ENCODE results near the gene NHERF1.

The NHERF1 gene

GRCh38 chr17:74810699-74811485 is 62.5 kb downstream of the NHERF1 start:
- DNase-seq, result no peak

DNA sequence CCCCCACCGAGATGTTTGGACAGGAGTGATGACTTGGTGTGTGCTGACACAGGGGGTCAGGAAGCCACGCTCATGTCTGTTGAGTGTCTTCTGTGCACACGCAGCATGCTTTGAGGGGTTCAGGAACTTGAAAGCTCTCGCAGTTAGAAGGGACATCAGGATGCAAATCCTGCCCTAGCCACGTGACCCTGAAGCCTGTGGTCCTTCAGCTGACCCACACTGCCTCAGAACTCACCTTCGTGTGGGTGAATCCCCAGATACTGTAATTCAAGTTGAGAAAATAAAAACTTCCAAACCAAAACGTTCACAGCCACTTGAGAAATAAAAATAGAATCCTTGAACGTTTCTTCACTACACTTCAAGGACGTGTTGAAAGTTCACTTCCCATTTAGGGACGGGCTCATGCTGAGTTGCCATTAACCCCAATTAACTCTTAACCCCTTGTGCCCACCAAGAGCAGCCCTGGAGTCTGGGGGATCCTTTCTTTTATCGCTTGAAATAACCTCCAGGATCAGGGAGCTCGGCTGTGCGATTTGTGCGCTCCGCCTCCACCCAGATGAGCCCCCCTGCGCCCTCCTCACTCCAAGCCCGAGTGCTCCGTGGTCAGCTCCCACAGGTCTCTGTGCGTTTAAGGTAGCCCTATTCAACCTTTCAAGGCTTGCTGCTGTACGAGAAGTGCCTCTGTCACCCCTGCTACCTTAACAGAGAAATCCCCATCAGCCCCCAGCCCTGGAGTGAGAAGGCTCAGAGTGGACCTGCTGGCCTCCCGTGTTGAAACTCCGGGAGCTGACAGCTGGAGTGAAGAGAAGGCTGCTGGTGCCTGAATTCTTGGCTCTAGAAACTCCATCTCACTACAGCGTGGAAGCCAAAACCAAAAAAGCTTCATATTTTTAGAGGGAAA is 63.9 kb downstream of the NHERF1 start:
- no peak for DNase-seq

GRCh38 chr17:74814453-74814852 is 66.0 kb downstream of the NHERF1 start:
- DNase-seq, result no peak

DNA sequence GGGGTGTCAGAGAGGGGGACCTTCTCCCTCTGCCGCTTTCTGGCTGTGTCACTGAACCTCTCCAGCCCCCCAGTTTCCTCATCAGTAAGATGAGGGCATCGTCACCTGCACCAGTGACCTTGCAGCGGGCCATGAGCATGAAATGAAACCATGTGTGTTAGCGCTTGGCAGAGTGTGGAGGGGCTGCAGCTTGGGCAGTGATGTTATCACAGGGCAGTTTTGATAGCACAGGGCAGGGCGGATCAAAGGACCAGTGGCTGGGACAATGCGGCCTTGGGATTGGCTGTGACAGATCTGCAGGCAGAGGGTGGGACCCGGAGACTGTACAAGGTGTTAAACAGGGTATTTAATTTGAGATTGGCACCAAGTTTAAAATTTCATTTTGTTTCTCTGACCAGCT is 66.6 kb downstream of the NHERF1 start:
- no peak for DNase-seq

DNA sequence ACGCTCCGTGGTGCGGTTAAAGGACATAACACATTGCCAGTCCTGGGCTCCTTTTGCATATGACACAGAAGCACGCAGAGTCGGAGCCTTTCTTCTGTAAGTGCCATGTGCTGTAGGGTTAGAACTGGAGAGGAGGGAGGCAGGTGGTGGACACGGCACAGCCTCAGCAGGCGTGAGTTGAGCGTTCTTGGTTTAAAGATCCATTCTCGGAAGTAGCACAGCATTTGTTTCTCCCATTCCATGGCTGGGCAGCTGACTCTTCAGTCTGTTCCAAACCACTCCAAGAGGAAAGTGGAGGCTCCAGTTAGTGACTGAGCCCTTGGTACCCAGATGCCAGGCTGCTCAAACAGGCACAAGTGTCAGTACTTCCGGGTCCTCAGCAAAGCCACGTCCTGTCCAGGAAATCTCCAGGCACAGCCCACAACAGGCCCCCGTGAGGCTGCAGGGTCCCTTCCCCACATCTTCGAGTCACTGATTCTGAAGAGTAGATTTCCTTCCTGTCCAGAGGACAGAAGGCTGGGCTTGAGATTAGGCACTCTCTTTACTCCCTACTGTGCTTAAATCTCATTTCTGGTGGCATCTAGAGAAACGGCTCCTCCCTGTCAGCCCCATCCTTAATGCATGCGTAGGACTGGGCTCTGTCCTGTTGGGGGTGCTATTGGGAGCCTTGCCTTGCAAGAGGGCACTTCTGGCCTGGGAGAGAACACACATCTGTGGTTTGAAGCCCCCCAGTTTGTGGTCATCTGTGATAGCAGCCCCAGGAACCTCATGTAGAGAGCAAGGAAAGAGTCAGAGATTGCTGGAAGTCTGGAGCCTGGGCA is 67.3 kb downstream of the NHERF1 start:
- DNase-seq, result no peak

DNA sequence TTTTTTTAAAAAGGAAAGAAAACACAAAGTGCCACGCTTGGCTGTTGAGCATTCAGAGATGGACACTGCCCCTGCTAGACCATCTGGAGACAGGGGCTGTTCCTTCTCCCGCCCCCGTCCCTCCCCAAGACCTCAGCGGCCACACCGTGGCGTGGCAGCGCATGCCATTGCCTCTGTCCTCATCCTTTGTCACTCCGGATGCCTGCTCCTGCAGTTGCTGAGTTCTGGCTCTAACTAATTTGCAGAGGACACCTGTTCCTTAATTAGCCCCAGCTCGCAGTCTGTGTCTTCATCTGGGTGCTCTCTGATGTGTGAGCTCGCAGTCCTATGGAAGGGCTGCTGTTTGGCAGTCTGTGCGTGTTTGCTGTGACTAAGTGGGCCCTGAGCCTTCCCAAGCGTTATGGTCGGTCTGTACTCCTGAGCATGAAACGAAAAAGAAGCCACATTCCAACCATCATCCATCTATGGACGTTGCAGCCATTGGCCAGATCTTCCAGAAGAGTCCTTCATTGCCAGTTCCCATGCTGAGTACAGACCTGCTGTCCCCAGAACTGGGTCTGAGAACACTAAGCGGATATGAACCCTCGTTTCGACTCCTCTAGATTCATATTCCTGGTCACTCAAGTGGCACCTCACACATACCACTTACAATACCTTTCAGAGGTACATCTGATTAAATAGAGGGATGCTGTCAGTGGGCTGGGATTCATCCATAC is 68.6 kb downstream of the NHERF1 start:
- DNase-seq, result no peak

GRCh38 chr17:74818291-74818938 is 70.0 kb downstream of the NHERF1 start:
- DNase-seq, result no peak

Data from fibroblast of skin of back (primary cell).